DOHH2 (cell line): ENCODE results near the gene UQCC5.

Experiments
- EZH2phosphoT487 ChIP-seq: fragments of 200-600 bp; sonication (generic); IDR thresholded peaks from 2 replicates; pipeline ENCODE4 v1.6.1; 2017; ENCODE audit warnings: borderline replicate concordance, mild to moderate bottlenecking, antibody characterized with exemption, low read length, moderate library complexity, mixed read lengths
- TF ChIP-seq, protein P1 (sequence below): fragments of 200-600 bp; sonication (generic); IDR thresholded peaks from one replicate; pipeline ENCODE4 v1.5.1; 2014; ENCODE audit warnings: antibody characterized with exemption, mild to moderate bottlenecking, low read depth, low read length; ENCODE audit not compliant: poor library complexity, severe bottlenecking

DNA sequence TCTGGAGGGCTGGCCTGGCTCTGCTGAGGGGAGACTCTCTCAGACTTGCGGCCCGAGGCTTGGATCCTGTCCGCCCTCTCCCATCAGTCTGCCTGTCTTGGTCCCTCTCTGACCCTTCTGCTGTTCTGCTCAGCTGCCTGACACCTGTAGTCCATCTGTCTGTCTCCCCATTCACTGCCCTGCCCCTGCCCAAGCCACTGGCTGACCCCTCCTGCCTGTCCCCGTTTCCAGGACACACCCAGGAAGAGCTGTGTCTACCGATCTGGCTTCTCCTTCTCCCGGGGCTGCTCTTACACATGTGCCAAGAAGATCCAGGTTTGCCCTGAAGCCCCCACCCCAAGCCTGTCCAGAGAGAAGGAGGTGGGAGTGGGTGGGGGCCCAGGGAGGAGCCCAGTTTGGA is 21.2 kb upstream of the UQCC5 start:
- TF ChIP-seq, protein P1, sequence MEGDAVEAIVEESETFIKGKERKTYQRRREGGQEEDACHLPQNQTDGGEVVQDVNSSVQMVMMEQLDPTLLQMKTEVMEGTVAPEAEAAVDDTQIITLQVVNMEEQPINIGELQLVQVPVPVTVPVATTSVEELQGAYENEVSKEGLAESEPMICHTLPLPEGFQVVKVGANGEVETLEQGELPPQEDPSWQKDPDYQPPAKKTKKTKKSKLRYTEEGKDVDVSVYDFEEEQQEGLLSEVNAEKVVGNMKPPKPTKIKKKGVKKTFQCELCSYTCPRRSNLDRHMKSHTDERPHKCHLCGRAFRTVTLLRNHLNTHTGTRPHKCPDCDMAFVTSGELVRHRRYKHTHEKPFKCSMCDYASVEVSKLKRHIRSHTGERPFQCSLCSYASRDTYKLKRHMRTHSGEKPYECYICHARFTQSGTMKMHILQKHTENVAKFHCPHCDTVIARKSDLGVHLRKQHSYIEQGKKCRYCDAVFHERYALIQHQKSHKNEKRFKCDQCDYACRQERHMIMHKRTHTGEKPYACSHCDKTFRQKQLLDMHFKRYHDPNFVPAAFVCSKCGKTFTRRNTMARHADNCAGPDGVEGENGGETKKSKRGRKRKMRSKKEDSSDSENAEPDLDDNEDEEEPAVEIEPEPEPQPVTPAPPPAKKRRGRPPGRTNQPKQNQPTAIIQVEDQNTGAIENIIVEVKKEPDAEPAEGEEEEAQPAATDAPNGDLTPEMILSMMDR = no peak
- TF ChIP-seq EZH2phosphoT487 = no peak
